K562 (cell line): ENCODE results near the gene C14orf180. TPM values are rescaled to one million over a fixed set of nuclear protein-coding genes. Genes with fewer than 3 reads are reported as not detected.
A peak's percentile ranks its signal among the peaks of the same experiment; 100 is the strongest.

Experiments
- ADNP ChIP-seq: fragments of 200-800 bp; sonication (Bioruptor generic); IDR thresholded peaks from 2 replicates; pipeline ENCODE4 v1.6.1; 2016; ENCODE audit warnings: missing genetic modification characterization, missing compliant biosample characterization
- E2F8 ChIP-seq: fragments of 450-650 bp; IDR thresholded peaks from 2 replicates; pipeline ENCODE4 v1.7.1; 2018; ENCODE audit warnings: mild to moderate bottlenecking, low read depth; ENCODE audit not compliant: partially characterized antibody
- GTF2F1 ChIP-seq: IDR thresholded peaks from 2 replicates; pipeline ENCODE4 v1.6.1; 2011; ENCODE audit warnings: low read depth, low read length, improper control_type of control experiment
- HLTF ChIP-seq: fragments of 450-650 bp; IDR thresholded peaks from 2 replicates; pipeline ENCODE4 v1.6.1; 2016
- HNRNPL ChIP-seq: fragments of 200-400 bp; formaldehyde crosslinking; IDR thresholded peaks from 2 replicates; pipeline ENCODE4 v1.6.1; 2017; ENCODE audit warnings: low read depth, mild to moderate bottlenecking, low read length
- ID3 ChIP-seq, 2 experiments: fragments of 250-450 bp in 1 of 2; fragments of 450-650 bp in 1 of 2; sonication (Bioruptor Pico) in 1 of 2; IDR thresholded peaks; 2 replicates each; pipeline versions ENCODE4 v1.6.1 to v1.8.0; 2016 to 2021; ENCODE audit warnings: mild to moderate bottlenecking in 2 of 2, moderate library complexity in 2 of 2, missing compliant biosample characterization in 1 of 2, missing genetic modification characterization in 1 of 2
- TAL1 ChIP-seq: fragments of 450-650 bp; IDR thresholded peaks from 2 replicates; pipeline ENCODE4 v1.6.1; 2016; ENCODE audit warnings: mild to moderate bottlenecking
- ZNF695 ChIP-seq: fragments of 450-650 bp; formaldehyde crosslinking; IDR thresholded peaks from 2 replicates; pipeline ENCODE4 v1.4.0; 2020; ENCODE audit warnings: mild to moderate bottlenecking, moderate library complexity
- ZNF785 ChIP-seq: fragments of 250-450 bp; sonication (Bioruptor Pico); IDR thresholded peaks from 2 replicates; pipeline ENCODE4 v1.4.0; 2020; ENCODE audit warnings: mild to moderate bottlenecking
- polyA plus RNA-seq, 8 experiments: library from polyadenylated mRNA; depleted of rRNA in 4 of 8; stranded (reverse) in 5 of 8; unstranded in 3 of 8; fragments of >200 nt; fragmentation: Nextera tagmentation in 2 of 8; fragmentation: Illumina TruSeq in 1 of 8; extraction: Ambion mirVana in 2 of 8; extraction: Trizol in 1 of 8; gene quantifications; 2 replicates each; pipeline versions ENCODE4 v1.2.1 to v1.2.3, GENCODE V29; 2011 to 2014; ENCODE audit warnings: inconsistent platforms in 1 of 8, missing spikeins in 1 of 8
- total RNA-seq, 7 experiments: library from RNA; depleted of rRNA in 6 of 7; stranded (reverse); fragments of >200 nt in 6 of 7; fragmentation: Illumina TruSeq in 2 of 7; extraction: Trizol in 2 of 7; gene quantifications; 2 replicates each; pipeline versions ENCODE4 v1.2.1 to v1.2.3, GENCODE V29; 2011 to 2021; ENCODE audit warnings: low replicate concordance in 1 of 7
- TF ChIP-seq, protein P1 (sequence below): fragments of 250-450 bp; sonication (Bioruptor Pico); IDR thresholded peaks from 2 replicates; pipeline ENCODE4 v1.4.0; 2020
- TF ChIP-seq, protein P2 (sequence below): fragments of 450-650 bp; IDR thresholded peaks from 2 replicates; pipeline ENCODE4 v1.6.1; 2016; ENCODE audit warnings: low read depth, mild to moderate bottlenecking, moderate library complexity
- TF ChIP-seq, protein P3 (sequence below): fragments of 250-450 bp; sonication (Bioruptor Pico); IDR thresholded peaks from 2 replicates; pipeline ENCODE4 v1.5.0; 2022; ENCODE audit warnings: mild to moderate bottlenecking

Gene C14orf180
- total and polyA plus RNA-seq, 9 of the 15 experiments (the other 6 are each of a cell fraction or from before 2014, with no cell fraction given) = not detected

- TF ChIP-seq, protein P1, sequence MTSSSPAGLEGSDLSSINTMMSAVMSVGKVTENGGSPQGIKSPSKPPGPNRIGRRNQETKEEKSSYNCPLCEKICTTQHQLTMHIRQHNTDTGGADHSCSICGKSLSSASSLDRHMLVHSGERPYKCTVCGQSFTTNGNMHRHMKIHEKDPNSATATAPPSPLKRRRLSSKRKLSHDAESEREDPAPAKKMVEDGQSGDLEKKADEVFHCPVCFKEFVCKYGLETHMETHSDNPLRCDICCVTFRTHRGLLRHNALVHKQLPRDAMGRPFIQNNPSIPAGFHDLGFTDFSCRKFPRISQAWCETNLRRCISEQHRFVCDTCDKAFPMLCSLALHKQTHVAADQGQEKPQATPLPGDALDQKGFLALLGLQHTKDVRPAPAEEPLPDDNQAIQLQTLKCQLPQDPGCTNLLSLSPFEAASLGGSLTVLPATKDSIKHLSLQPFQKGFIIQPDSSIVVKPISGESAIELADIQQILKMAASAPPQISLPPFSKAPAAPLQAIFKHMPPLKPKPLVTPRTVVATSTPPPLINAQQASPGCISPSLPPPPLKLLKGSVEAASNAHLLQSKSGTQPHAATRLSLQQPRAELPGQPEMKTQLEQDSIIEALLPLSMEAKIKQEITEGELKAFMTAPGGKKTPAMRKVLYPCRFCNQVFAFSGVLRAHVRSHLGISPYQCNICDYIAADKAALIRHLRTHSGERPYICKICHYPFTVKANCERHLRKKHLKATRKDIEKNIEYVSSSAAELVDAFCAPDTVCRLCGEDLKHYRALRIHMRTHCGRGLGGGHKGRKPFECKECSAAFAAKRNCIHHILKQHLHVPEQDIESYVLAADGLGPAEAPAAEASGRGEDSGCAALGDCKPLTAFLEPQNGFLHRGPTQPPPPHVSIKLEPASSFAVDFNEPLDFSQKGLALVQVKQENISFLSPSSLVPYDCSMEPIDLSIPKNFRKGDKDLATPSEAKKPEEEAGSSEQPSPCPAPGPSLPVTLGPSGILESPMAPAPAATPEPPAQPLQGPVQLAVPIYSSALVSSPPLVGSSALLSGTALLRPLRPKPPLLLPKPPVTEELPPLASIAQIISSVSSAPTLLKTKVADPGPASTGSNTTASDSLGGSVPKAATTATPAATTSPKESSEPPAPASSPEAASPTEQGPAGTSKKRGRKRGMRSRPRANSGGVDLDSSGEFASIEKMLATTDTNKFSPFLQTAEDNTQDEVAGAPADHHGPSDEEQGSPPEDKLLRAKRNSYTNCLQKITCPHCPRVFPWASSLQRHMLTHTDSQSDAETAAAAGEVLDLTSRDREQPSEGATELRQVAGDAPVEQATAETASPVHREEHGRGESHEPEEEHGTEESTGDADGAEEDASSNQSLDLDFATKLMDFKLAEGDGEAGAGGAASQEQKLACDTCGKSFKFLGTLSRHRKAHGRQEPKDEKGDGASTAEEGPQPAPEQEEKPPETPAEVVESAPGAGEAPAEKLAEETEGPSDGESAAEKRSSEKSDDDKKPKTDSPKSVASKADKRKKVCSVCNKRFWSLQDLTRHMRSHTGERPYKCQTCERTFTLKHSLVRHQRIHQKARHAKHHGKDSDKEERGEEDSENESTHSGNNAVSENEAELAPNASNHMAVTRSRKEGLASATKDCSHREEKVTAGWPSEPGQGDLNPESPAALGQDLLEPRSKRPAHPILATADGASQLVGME (CRISPR knock-in tag) = no peak
- TF ChIP-seq ADNP (tag) (no peak), ID3 (CRISPR knock-in tag; IDR thresholded peaks at IDR 0.05) (no peak), ID3 (tag; IDR thresholded peaks at IDR 0.05) (no peak), ZNF785 (CRISPR knock-in tag) (no peak), GTF2F1 (no peak), HNRNPL (0 out of 2 replicates have a peak, but pooled peaks have one; percentile 39), ZNF695 (CRISPR knock-in tag) (no peak), E2F8 (no peak), HLTF (no peak), TAL1 (peak; percentile 33; the same call in 1 of the 2 replicates)
- TF ChIP-seq, protein P2, sequence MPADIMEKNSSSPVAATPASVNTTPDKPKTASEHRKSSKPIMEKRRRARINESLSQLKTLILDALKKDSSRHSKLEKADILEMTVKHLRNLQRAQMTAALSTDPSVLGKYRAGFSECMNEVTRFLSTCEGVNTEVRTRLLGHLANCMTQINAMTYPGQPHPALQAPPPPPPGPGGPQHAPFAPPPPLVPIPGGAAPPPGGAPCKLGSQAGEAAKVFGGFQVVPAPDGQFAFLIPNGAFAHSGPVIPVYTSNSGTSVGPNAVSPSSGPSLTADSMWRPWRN = no peak
- TF ChIP-seq, protein P3, sequence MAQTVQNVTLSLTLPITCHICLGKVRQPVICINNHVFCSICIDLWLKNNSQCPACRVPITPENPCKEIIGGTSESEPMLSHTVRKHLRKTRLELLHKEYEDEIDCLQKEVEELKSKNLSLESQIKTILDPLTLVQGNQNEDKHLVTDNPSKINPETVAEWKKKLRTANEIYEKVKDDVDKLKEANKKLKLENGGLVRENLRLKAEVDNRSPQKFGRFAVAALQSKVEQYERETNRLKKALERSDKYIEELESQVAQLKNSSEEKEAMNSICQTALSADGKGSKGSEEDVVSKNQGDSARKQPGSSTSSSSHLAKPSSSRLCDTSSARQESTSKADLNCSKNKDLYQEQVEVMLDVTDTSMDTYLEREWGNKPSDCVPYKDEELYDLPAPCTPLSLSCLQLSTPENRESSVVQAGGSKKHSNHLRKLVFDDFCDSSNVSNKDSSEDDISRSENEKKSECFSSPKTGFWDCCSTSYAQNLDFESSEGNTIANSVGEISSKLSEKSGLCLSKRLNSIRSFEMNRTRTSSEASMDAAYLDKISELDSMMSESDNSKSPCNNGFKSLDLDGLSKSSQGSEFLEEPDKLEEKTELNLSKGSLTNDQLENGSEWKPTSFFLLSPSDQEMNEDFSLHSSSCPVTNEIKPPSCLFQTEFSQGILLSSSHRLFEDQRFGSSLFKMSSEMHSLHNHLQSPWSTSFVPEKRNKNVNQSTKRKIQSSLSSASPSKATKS (CRISPR knock-in tag) = no peak
Measured at GRCh38 chr14:104577847-104578301, 1.7 kb upstream of the C14orf180 start (continued).
